Neural cell (in vitro differentiated cells): ENCODE results near the gene LRP8. TPM values are rescaled to one million over a fixed set of nuclear protein-coding genes. Genes with fewer than 3 reads are reported as not detected.

Source experiments
- H2AFZ ChIP-seq: fragments of 200-600, 300-800 bp; sonication (generic), shearing (Covaris generic); 2 replicates; pipeline ENCODE4 v1.6.0; 2014; ENCODE audit warnings: low read depth, mild to moderate bottlenecking, antibody characterized with exemption, low read length, moderate library complexity
- H3F3A ChIP-seq: fragments of 200-600 bp; shearing (Covaris generic); 2 replicates; pipeline ENCODE4 v1.6.1; 2016; ENCODE audit warnings: mild to moderate bottlenecking, moderate library complexity, mixed read lengths, antibody characterized with exemption, low read length; ENCODE audit not compliant: insufficient read depth, poor library complexity, severe bottlenecking
- H3K27ac ChIP-seq: fragments of 200-600, 300-800 bp; sonication (generic), shearing (Covaris generic); 2 replicates; pipeline ENCODE4 v1.5.1; 2014; ENCODE audit warnings: mild to moderate bottlenecking, low read length, moderate library complexity
- H3K27me3 ChIP-seq: fragments of 300-800, 200-600 bp; sonication (generic), shearing (Covaris generic); 2 replicates; pipeline ENCODE4 v1.6.0; 2014; ENCODE audit warnings: mild to moderate bottlenecking, low read depth, low read length, moderate library complexity; ENCODE audit not compliant: insufficient read depth
- H3K36me3 ChIP-seq: fragments of 300-800, 200-600 bp; sonication (generic), shearing (Covaris generic); 2 replicates; pipeline ENCODE4 v1.5.1; 2014; ENCODE audit warnings: mild to moderate bottlenecking, antibody characterized with exemption, low read length, moderate library complexity; ENCODE audit not compliant: insufficient read depth
- H3K4me2 ChIP-seq: fragments of 300-800, 200-600 bp; sonication (generic), shearing (Covaris generic); 2 replicates; pipeline ENCODE4 v1.6.0; 2014; ENCODE audit warnings: mild to moderate bottlenecking, low read length
- H3K4me3 ChIP-seq: fragments of 300-800, 200-600 bp; sonication (generic), shearing (Covaris generic); 2 replicates; pipeline ENCODE4 v1.5.1; 2014; ENCODE audit warnings: mild to moderate bottlenecking, low read length, moderate library complexity
- H3K79me2 ChIP-seq: fragments of 200-600 bp; shearing (Covaris generic); replicated peaks from 2 replicates; pipeline ENCODE4 v1.6.0; 2014; ENCODE audit warnings: mild to moderate bottlenecking, low read length, moderate library complexity; ENCODE audit not compliant: insufficient read depth
- H3K9ac ChIP-seq: fragments of 300-800, 200-600 bp; sonication (generic), shearing (Covaris generic); 2 replicates; pipeline ENCODE4 v1.6.1; 2016; ENCODE audit warnings: mild to moderate bottlenecking, low read length, mixed read lengths
- H3K9me2 ChIP-seq: fragments of 200-600 bp; shearing (Covaris generic); 2 replicates; pipeline ENCODE4 v1.6.1; 2016; ENCODE audit warnings: mild to moderate bottlenecking, low read length, mixed read lengths; ENCODE audit not compliant: insufficient read depth
- H3K9me3 ChIP-seq: fragments of 200-600, 300-800 bp; sonication (generic), shearing (Covaris generic); 2 replicates; pipeline ENCODE4 v1.6.1; 2016; ENCODE audit warnings: mild to moderate bottlenecking, mixed run types, low read length, moderate library complexity, mixed read lengths
- H4K20me1 ChIP-seq: fragments of 200-600 bp; shearing (Covaris generic); 2 replicates; pipeline ENCODE4 v1.6.1; 2016; ENCODE audit warnings: mild to moderate bottlenecking, mixed run types; ENCODE audit not compliant: insufficient read depth
- CTCF ChIP-seq: fragments of 450-650 bp; IDR thresholded peaks from 2 replicates; pipeline ENCODE4 v1.5.1; 2014; ENCODE audit warnings: antibody characterized with exemption, mild to moderate bottlenecking, moderate library complexity; ENCODE audit not compliant: poor library complexity, severe bottlenecking
- EP300 ChIP-seq: fragments of 450-650 bp; conservative IDR thresholded peaks from 2 replicates; pipeline ENCODE4 v1.6.1; 2014; ENCODE audit warnings: antibody characterized with exemption, mild to moderate bottlenecking, moderate library complexity; ENCODE audit not compliant: poor library complexity, severe bottlenecking
- EZH2 ChIP-seq: fragments of 200-600, 300-800 bp; shearing (Covaris generic), sonication (generic); IDR thresholded peaks from 2 replicates; pipeline ENCODE4 v1.6.1; 2014; ENCODE audit warnings: antibody characterized with exemption, low read length, borderline replicate concordance, mild to moderate bottlenecking; ENCODE audit not compliant: insufficient read depth, poor library complexity, severe bottlenecking
- MXI1 ChIP-seq: fragments of 450-650 bp; conservative IDR thresholded peaks from 2 replicates; pipeline ENCODE4 v1.6.1; 2014; ENCODE audit warnings: antibody characterized with exemption, mild to moderate bottlenecking; ENCODE audit not compliant: poor library complexity, severe bottlenecking
- POLR2AphosphoS5 ChIP-seq: IDR thresholded peaks from 2 replicates; pipeline ENCODE4 v1.6.1; 2012
- RAD21 ChIP-seq: fragments of 450-650 bp; conservative IDR thresholded peaks from 2 replicates; pipeline ENCODE4 v1.6.1; 2014; ENCODE audit warnings: antibody characterized with exemption, mild to moderate bottlenecking, moderate library complexity
- REST ChIP-seq: IDR thresholded peaks from 2 replicates; pipeline ENCODE4 v1.6.1; 2012; ENCODE audit warnings: borderline replicate concordance
- SMC3 ChIP-seq: fragments of 450-650 bp; conservative IDR thresholded peaks from 2 replicates; pipeline ENCODE4 v1.6.1; 2014; ENCODE audit warnings: antibody characterized with exemption, mild to moderate bottlenecking, moderate library complexity; ENCODE audit not compliant: poor library complexity
- TAF1 ChIP-seq: IDR thresholded peaks from 2 replicates; pipeline ENCODE4 v1.6.1; 2012; ENCODE audit warnings: low read depth
- polyA plus RNA-seq: library from polyadenylated mRNA; depleted of rRNA; stranded (reverse); fragments of >200 nt; gene quantifications from 2 replicates; pipeline ENCODE4 v1.2.3, GENCODE V29; 2014

Gene LRP8
- polyA plus RNA-seq, 1 donor from 2014 or later = 65.8 TPM

GRCh38 chr1:53348486-53349368 is 20.9 kb upstream of the LRP8 start:
- TF ChIP-seq RAD21 (no peak), CTCF (no peak), EZH2 (no peak), REST (no peak), POLR2AphosphoS5 (no peak), TAF1 (no peak), SMC3 (no peak), EP300 (no peak), MXI1 (no peak)
- Histone ChIP-seq H3K4me3 (no peak overlapping the region), H4K20me1 (no peaks in the 10 kb centered on the region), H3K9ac (no peak overlapping the region), H3K27ac (no peak overlapping the region), H3K4me2 (no peak overlapping the region), H3F3A (no peaks in the 10 kb centered on the region), H3K9me3 (no peaks in the 10 kb centered on the region), H2AFZ (no peak overlapping the region), H3K27me3 (no peaks in the 10 kb centered on the region), H3K9me2 (no peaks in the 10 kb centered on the region), H3K36me3 (no peaks in the 10 kb centered on the region), H3K79me2 (no peaks in the 10 kb centered on the region)

GRCh38 chr1:53346814-53347176 is 18.9 kb upstream of the LRP8 start:
- H3K9ac ChIP-seq = no peak overlapping the region
- TF ChIP-seq MXI1 = no peak
- no peak for TF ChIP-seq EP300
- no peak for TF ChIP-seq SMC3
- no peak for TF ChIP-seq RAD21
- no peak overlapping the region for H3K27ac ChIP-seq
- no peaks in the 10 kb centered on the region for H3K27me3 ChIP-seq
- H4K20me1 ChIP-seq = no peaks in the 10 kb centered on the region
- H3K36me3 ChIP-seq = no peaks in the 10 kb centered on the region
- H3K4me2 ChIP-seq = no peak overlapping the region
- H3K9me2 ChIP-seq = no peaks in the 10 kb centered on the region
- no peak overlapping the region for H3K4me3 ChIP-seq
- no peaks in the 10 kb centered on the region for H3K79me2 ChIP-seq
- no peaks in the 10 kb centered on the region for H3K9me3 ChIP-seq
- no peak overlapping the region for H2AFZ ChIP-seq
- H3F3A ChIP-seq = no peaks in the 10 kb centered on the region
